ENCODE results near the gene TRIM41.

TRIM41 gene

DNA sequence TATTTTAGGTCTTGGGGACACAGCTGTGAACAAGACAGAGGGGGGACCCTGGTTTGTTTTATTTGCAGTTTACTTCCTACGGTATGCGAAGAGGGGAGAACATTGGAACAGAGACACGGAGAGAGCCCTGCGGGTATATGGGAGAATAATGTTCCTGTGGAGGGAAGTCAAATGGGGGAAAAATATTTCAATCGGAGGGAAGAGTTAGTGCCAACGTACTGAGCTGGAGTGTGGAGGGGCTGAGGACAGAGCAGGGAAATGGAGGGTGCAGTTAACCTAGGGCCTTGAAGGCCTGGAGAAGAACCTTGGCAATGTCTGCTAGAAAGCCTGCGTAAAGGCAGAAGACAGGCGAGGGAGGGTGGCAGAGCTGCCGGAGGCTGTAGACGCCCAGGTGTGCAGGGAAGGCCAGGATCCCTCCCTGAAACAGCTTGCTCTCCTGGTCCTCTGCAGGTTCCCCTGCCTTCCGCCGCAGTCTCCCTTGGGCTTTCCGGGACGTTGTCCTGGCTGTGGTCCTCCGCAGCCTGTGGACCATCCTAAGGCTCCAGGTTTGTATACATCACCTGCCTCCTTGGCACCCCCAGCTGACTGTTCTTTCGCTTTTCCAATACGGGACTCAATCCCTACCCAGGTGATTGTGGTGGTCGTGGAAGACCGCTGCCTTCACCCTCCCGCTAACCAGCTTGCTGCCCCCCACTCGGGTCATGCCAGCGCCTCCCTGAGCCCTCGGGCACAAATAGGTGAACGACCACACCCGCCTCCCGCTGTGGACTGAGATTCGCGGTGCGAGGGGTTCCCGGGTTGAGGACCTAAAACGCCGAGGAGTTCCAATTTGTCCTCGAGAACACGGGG, 22.6 kb downstream of the TRIM41 start:
- TF ChIP-seq, protein P1, sequence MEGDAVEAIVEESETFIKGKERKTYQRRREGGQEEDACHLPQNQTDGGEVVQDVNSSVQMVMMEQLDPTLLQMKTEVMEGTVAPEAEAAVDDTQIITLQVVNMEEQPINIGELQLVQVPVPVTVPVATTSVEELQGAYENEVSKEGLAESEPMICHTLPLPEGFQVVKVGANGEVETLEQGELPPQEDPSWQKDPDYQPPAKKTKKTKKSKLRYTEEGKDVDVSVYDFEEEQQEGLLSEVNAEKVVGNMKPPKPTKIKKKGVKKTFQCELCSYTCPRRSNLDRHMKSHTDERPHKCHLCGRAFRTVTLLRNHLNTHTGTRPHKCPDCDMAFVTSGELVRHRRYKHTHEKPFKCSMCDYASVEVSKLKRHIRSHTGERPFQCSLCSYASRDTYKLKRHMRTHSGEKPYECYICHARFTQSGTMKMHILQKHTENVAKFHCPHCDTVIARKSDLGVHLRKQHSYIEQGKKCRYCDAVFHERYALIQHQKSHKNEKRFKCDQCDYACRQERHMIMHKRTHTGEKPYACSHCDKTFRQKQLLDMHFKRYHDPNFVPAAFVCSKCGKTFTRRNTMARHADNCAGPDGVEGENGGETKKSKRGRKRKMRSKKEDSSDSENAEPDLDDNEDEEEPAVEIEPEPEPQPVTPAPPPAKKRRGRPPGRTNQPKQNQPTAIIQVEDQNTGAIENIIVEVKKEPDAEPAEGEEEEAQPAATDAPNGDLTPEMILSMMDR (IDR thresholded peaks at IDR 0.05; ENCODE audit: borderline replicate concordance, control extremely low read depth, extremely low read depth, insufficient read depth, missing control alignments) = no peak
- in situ Hi-C loops (cut with MboI; ENCODE audit: low sequenced_read_pairs, unreplicated experiment) = no loop called here
- no peak for DNase-seq (ENCODE audit: low spot score)

DNA sequence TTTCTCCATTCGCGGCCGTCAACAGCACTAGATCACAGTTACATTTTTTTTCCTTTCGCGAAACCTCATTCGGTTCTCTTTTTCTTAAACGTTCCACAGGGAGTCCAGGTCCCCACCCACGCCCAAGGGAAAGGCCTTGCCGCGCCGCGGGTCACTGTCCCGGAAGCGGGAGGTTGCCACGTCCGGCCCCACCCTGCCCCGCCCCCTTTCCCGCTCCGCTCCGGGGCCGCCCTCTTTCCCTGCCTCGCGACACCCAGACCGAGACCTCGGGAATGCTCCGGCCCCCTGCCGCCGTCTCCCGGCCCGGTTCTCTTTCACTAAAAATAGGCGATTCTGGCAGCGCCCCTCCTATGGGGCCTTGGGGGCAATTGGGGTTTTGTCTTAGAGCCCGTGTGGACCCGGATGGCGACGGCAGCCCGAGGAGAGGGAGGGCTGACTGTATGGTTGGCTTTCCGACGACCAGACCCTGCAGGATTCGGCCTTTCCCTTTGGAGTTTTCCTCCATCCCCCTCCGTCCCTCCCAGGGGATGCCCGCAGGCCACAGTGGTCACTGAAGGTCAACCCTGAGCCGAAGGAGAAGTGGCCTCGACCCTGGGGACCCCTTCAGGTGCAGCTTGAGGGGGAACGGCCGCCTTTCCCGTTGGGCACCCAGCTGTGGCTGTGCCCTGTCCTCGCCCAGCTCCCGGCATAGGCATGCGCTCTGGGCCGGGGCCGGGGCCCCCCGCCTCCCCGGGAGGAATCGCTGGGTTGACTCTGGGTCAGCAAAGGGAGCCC, 23.4 kb downstream of the TRIM41 start:
- TF ChIP-seq, protein P1 (IDR thresholded peaks at IDR 0.05; ENCODE audit: borderline replicate concordance, control extremely low read depth, extremely low read depth, insufficient read depth, missing control alignments) = no peak
- peak; percentile 93 for DNase-seq (ENCODE audit: low spot score)
- in situ Hi-C loops (cut with MboI; ENCODE audit: low sequenced_read_pairs, unreplicated experiment) = no loop called here

DNA sequence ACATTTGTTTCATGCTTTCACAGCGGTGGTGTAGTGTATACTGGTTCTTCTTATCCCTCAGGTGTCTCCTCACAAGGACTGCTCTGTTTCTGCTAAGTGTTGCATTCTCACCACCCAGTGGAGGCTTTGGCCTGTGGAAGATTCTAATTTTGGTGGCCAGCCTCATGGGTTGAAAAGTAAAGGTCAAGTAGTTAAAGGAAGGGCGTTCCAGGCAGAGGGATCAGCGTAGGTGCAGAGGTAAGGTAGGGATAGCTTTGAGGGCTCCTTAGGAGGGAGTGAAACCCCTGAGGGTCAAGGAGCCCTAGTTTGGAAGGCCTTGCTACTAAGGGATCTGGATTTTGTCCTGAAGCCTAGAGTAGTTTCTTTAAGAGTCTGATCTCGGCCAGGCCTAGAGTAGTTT, 25.2 kb downstream of the TRIM41 start:
- TF ChIP-seq, protein P1 (IDR thresholded peaks at IDR 0.05; ENCODE audit: borderline replicate concordance, control extremely low read depth, extremely low read depth, insufficient read depth, missing control alignments) = no peak
- DNase-seq (ENCODE audit: low spot score) = no peak
- in situ Hi-C loops (cut with MboI; ENCODE audit: low sequenced_read_pairs, unreplicated experiment) = no loop called here

DNA sequence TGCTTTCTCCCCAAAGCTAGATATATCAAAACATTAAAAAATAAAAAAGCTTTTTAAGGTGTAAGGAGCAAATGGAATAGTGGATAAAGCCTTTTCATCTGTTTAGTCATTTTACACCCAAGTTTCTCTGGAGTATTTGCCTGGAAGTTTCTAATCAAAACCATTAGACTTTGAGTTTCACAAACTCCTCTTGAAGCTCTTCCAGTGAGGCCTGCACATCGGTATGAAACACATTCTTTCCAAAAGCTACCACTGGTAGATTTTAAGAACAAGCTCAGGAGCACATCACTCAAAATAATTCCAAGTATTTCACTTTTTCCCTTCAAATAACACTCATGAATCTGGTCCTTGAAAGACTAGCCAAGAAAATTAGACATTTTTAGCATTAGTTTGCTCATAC, 32.2 kb downstream of the TRIM41 start:
- in situ Hi-C loops (cut with MboI; ENCODE audit: low sequenced_read_pairs, unreplicated experiment) = no loop called here
- TF ChIP-seq, protein P1 (IDR thresholded peaks at IDR 0.05; ENCODE audit: borderline replicate concordance, control extremely low read depth, extremely low read depth, insufficient read depth, missing control alignments) = no peak

DNA sequence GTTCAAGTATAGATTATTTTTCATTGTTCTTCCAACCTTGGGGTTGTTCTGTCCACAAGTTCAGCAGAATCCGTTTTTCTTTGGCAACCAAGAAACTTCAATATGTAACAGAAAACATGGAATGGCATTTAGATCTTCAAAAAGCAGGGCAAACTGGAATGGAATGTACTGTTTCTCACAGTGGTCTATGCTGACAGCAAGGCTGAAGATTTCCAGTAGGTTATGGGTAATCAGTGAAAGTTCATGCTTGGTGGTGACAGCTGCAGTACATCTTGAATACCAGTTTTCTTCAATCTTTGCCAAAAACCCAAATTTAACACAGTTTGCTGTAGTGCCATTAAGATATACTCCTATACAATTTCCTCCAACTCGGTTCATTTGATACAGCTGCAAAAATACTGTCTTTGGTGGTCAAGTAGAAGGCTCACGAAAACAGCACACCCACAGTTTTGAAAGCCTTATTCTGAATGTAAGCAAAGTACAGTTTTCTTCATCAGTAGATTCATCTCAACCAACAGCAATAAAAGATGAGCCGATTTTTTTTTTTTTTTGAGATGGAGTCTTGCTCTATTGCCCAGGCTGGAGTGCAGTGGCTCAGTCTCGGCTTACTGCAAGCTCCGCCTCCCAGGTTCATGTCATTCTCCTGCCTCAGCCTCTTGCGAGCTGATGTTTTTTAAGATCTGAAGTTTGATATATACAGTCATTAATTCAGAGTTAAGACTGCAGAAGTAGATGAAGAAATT, 32.9 kb downstream of the TRIM41 start:
- TF ChIP-seq, protein P1 (IDR thresholded peaks at IDR 0.05; ENCODE audit: borderline replicate concordance, control extremely low read depth, extremely low read depth, insufficient read depth, missing control alignments) = no peak
- DNase-seq (ENCODE audit: low spot score) = no peak
- in situ Hi-C loops (cut with MboI; ENCODE audit: low sequenced_read_pairs, unreplicated experiment) = no loop called here

More for the DNA sequence above, 32.2 kb downstream of the TRIM41 start:
- DNase-seq (ENCODE audit: low spot score) = no peak

DNA sequence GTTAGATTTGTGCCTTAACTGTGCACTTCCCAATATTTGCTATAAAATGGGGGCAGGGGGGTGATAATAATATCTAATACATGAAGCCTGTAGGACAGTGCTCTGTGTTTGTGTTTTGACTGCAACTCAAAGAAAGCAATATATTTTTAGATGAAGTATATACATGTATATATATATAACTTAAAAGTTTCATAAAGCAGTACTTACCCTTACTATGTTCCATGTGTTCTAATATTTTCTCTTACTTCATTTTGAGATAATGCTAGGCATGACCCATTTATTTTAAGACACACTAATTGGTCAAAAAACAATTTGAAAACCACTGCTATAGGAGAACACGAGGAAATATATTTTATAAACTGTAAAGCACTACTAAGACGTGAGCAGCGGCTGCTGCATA, 35.5 kb downstream of the TRIM41 start:
- no peak for DNase-seq (ENCODE audit: low spot score)
- in situ Hi-C loops (cut with MboI; ENCODE audit: low sequenced_read_pairs, unreplicated experiment) = no loop called here
- TF ChIP-seq, protein P1 (IDR thresholded peaks at IDR 0.05; ENCODE audit: borderline replicate concordance, control extremely low read depth, extremely low read depth, insufficient read depth, missing control alignments) = no peak
